Measurements from ENCODE around the gene ZSCAN31. TPM values are rescaled to one million over a fixed set of nuclear protein-coding genes. Genes with fewer than 3 reads are reported as not detected.

Gene ZSCAN31
- total and polyA plus RNA-seq, 9 of the 15 experiments (the other 6 are each of a cell fraction or from before 2014, with no cell fraction given): 3.9 to 12.1 (median 7.0) TPM

GRCh38 chr6:28357036-28357435 is 21.1 kb upstream of the ZSCAN31 start (continued):
- TF ChIP-seq SIRT6 (IDR thresholded peaks at IDR 0.05; ENCODE audit: low read depth, low read length) (no peak), FOXO4 (CRISPR knock-in tag; IDR thresholded peaks at IDR 0.05) (no peak), HNRNPK (IDR thresholded peaks at IDR 0.05; ENCODE audit: low read depth, low read length, poor library complexity, severe bottlenecking) (no peak), ZNF561 (CRISPR knock-in tag; conservative IDR thresholded peaks at IDR 0.05) (no peak), SAP30 (IDR thresholded peaks at IDR 0.05; ENCODE audit: borderline replicate concordance, insufficient read depth, low read depth, low read length, poor library complexity, severe bottlenecking) (no peak), PYGO2 (tag; IDR thresholded peaks at IDR 0.05) (0 out of 2 replicates have a peak, but pooled peaks have one; percentile 31), CBX1 (IDR thresholded peaks at IDR 0.05; ENCODE audit: low read depth) (no peak), CBX3 (IDR thresholded peaks at IDR 0.05; ENCODE audit: borderline replicate concordance in 1 of 2, low read length in 2 of 2) (peak in 1 of 2 experiments; percentile 96; a peak in 1 of 3 replicates), ETV1 (tag; conservative IDR thresholded peaks at IDR 0.05; ENCODE audit: low read depth) (peak; percentile 75), GTF3C2 (IDR thresholded peaks at IDR 0.05; ENCODE audit: borderline replicate concordance, extremely low read depth, insufficient read length) (no peak), KDM5B (IDR thresholded peaks at IDR 0.05; ENCODE audit: insufficient replicate concordance, low read depth, low read length) (no peak), CEBPZ (IDR thresholded peaks at IDR 0.05; ENCODE audit: borderline replicate concordance, low read depth, low read length) (peak; percentile 82; the same call in 1 of the 2 replicates), LCOR (CRISPR knock-in tag; IDR thresholded peaks at IDR 0.05) (no peak), ZBTB43 (CRISPR knock-in tag; IDR thresholded peaks at IDR 0.05) (no peak), NR4A1 (CRISPR knock-in tag; IDR thresholded peaks at IDR 0.05) (no peak), NR4A1 (tag; IDR thresholded peaks at IDR 0.05) (peak; percentile 93), SREBF1 (IDR thresholded peaks at IDR 0.05; ENCODE audit: borderline replicate concordance, low read depth, low read length) (0 out of 2 replicates have a peak, but pooled peaks have one; percentile 1), SMAD4 (CRISPR knock-in tag; conservative IDR thresholded peaks at IDR 0.05) (peak; percentile 74; the same call in 1 of the 2 replicates)

Measured in K562 (cell line).